Measurements from ENCODE around the gene STH.
"Not testable (repeated sequence)": the region's sequence is repeated elsewhere in the genome, so short reads cannot be mapped to it uniquely, and the experiment has no call there.

Gene STH, protein sequence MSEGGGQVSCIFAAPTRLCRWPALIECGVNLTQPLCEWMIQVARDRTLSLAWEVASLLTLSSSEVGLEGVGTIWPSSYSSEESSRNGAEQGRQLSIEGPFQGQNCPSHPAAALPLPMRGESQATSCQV

DNA sequence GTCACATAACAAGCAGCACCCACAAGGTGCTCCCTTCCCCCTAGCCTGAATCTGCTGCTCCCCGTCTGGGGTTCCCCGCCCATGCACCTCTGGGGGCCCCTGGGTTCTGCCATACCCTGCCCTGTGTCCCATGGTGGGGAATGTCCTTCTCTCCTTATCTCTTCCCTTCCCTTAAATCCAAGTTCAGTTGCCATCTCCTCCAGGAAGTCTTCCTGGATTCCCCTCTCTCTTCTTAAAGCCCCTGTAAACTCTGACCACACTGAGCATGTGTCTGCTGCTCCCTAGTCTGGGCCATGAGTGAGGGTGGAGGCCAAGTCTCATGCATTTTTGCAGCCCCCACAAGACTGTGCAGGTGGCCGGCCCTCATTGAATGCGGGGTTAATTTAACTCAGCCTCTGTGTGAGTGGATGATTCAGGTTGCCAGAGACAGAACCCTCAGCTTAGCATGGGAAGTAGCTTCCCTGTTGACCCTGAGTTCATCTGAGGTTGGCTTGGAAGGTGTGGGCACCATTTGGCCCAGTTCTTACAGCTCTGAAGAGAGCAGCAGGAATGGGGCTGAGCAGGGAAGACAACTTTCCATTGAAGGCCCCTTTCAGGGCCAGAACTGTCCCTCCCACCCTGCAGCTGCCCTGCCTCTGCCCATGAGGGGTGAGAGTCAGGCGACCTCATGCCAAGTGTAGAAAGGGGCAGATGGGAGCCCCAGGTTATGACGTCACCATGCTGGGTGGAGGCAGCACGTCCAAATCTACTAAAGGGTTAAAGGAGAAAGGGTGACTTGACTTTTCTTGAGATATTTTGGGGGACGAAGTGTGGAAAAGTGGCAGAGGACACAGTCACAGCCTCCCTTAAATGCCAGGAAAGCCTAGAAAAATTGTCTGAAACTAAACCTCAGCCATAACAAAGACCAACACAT, at the start of gene STH:
TSS of gene STH (plus strand) at position 264 of the 913 bp plus-strand sequence. CDS start at position 294, 30 bp downstream.
- DNase-seq = no peak

DNA sequence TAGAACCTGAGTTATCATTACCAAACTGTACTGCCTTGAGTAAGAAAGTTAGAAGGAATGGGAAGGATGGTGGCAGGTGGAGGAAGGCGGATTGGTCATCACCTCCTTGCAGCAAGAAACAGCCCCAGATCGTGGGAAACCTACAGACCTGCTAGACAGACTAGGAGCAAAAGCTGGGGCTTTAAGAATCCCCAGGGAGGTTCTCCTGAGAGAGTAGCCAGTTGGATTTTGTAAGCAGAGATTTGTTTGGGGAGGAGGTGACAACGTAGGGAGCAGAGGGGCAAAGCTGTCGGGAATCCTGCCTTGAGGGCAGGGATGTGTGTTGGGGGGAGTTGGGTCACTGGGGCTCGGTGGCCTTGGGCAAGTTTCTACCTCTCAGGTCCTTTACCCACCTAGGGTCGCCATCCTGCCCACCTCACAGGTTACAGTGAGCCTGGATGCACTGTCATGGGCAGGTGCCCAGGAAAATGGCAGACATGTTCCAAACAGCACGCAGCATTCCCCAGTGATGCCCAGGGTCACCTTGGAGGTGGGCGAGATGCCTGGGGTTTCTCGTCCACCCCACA, 49.2 kb upstream of the STH start:
- DNase-seq = no peak

DNA sequence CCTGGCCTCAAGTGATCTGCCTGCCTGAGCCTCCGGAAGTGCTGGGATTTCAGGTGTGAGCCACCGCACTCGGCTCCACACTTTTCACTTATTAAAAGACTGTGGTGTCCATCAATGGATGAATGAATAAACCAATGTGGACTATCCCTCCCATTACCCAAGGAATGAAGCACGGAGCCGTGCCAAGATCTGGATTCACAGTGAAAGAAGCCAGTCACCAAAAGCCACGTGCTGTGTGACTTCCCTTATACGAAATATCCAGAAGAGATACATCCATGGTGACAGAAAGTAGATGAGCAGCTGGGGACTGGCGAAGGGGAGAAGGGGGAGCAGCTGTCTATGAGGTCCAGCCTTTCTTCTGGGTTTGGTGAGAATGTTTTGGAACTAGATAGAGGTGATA, 48.2 kb upstream of the STH start:
- no peak for DNase-seq

DNA sequence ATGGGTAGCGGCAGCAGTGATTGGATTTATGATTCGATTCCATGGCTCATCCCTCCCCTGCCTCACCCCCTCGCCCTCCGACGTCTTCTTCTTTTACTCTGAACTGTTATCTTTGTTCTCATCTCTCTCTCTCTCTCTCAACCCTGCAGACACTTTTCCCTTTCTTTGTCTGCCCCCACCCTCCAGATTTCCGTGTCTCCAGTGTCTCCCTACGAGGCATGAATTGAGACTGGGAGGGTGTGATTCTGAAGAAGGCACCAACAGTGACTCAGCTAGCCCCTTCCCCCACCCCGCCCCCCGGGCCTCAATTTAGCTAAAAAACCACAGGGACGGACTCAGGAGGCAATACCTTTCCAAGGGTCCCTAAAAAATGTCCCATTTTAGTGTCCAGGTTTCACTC, 47.6 kb upstream of the STH start:
- DNase-seq = no peak

DNA sequence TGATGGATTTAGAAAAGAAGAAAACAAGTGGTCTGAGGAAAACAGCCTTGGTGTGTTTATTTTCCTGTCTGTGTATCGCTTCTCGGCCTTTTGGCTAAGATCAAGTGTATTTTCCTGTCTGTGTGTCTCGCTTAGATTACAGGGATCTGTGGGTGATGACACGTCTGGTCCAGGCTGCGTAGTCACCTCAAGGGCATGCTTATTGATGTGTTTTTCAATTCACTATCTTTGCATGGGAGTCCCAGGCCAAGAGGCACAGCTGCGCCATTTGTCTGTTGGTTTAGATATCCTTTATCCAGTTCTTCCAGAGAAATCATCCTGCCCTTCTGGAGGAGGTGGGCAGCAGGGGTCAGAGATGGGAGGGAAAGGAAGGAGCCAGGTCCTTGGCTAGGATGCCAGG, 47.1 kb upstream of the STH start:
- no peak for DNase-seq

DNA sequence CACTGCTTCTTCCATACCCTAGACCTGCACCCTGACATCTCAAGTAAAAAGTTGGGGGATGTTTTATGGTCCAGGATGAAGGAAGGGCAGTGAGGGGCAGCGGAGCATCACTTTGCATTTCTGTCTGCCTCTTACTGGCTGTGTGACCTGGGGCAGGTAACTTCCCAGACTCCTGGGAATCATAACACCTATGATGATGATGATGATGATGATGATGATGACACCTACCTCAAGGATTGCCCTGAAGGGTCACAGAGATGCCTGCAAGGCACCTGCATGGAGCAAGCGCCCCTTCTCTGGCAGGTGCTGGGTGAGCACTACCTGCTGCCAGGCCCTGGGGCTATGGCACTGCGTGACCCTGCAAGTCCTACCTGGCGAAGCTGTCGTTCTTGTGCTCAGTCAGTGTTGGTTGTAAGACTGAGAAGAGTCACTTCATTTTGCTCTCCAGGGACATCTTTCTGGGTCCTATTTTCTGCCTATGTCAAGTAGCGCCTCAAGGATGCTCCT, 46.2 kb upstream of the STH start:
- DNase-seq = no peak

DNA sequence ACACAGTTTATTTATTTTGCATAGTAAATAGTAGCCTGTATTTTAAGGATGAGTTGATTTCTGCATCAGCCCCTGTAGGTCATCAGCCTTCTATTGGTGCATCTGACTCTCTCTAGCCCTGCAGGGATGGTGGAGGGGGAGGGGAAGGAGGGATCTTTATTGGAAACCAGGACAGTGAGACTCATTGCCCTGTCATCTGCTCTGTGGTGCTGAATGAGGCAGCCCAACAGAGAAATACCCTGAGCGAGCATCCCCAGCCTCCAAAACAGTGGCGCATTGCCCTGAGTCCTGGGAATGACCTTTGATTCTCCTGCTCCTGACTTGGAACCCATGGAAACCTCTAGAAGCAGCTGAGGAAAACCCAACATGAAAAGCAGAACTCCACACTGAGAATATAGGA, 45.5 kb upstream of the STH start:
- no peak for DNase-seq

DNA sequence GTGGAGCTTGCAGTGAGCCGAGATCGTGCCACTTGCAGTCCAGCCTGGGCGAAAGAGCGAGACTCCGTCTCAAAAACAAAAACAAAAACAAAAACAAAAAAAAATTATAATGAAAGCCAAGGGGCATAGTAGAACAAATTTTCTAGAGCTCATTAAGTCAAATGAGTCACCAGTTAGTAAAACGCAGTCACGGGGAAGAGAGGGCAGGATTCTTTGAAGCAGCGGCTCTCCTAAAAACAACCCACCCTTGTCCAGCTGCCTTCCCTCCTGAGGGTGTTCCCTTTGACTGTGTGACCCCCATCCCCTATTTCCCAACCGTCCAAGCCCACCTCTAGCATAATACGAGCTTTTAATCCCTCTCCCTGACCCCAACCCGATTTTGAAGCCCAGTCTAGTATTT, 44.1 kb upstream of the STH start:
- no peak for DNase-seq

DNA sequence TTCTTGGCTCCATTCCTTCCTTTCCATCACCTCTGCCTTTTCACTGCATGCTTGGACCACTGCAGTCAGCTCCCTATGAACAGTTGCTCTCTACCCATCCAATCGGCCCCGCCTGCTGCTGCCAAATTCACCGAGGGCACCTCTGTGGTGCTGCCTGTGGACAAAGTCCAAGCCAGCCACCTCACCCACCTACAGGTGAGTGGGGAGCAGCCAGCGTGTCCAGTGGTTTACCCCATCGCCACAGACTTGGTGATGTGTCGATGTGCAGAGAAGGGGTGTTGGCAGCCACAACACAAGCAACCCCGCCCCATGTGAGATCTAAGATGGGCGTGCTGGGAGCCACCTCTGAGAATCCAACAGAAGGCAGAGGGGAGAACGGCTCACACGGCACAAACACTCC, 43.7 kb upstream of the STH start:
- no peak for DNase-seq

DNA sequence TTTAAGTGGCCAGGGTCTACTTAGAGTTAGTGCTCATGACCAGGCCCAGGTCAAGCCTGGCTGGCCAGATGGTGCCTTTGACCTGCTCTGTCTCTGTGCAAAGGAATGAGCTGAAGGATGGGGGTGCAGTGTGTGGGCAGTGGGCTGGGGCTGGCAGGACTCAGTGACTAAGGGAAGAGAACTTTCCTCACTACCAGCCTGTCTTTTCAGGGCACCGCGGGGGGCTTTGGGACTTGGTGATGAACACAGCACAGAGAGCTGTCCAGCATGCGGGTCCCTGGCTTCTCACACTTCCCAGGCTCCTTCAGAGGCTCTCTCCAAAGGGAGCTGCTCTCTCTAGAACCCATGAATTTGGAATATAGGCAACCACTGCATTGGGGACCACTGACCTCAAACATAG, 43.0 kb upstream of the STH start:
- DNase-seq = no peak

DNA sequence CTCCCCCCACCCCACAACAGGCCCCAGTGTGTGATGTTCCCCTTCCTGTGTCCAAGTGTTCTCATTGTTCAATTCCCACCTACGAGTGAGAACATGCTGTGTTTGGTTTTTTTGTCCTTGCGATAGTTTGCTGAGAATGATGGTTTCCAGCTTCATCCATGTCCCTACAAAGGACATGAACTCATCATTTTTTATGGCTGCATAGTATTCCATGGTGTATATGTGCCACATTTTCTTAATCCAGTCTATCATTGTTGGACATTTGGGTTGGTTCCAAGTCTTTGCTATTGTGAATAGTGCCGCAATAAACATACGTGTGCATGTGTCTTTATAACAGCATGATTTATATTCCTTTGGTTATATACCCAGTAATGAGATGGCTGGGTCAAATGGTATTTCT, 42.3 kb upstream of the STH start:
- not testable (repeated sequence) for DNase-seq

DNA sequence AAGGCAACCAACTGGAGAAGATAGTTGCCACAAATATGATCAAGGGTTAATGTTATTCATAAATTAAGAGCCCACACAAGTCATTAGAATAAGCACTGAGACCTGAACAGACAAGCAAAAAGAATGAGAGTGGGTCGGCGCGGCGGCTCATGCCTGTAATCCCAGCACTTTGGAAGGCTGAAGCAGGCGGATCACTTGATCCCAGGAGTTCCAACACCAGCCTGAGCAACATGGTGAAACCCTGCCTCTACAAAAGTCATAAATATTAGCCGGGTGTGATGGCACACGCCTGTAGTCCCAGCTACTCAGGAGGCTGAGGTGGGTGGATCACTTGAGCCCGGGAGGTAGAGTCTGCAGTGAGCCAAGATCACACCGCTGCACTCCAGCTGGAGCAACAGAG, 40.7 kb upstream of the STH start:
- DNase-seq = no peak

DNA sequence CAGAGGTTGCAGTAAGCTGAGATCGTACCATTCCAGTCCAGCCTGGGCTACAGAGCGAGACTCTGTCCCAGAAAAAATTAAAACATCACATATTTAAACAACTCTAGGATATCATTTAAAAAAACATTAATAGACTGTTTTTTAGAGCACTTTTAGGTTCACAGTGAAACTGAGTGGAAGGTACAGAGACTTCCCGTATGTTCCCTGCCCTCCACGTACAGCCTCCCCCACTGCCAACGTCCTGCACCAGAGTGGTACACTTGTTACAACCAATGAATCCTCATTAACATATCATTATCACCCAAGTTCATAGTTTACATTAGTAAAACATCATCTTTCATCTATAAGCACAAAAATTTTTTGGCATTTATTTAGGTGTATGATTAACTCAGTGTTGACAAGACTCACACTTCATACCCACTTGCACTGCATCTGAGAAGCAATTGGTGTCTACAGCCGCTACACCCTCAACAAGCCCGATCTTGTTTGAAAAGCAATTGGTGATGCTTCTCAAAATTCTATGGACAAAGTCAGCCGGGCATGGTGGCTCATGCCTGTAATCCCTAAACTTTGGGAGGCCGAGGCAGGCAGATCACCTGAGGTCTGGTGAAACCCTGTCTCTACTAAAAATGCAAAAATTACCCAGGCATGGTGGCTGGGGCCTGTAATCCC, 39.9 kb upstream of the STH start:
- DNase-seq = no peak

DNA sequence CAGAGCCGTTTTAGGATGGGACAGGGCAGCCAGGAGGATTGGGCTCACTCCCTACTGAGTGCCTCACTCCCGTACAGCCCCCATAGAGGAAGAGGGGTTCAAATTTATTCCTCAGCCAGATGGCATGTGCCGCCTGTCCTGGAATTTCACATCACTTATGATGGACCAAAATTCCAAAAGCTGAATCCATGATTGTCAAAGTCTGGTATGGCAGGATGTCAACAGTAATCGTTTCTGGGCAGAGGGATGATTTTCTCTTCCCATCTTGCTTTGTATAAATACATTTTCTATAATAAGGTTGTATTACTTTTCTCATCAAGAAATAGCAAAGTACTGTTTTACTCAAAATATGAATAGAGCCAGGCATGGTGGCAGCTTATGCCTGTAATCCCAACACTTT, 38.7 kb upstream of the STH start:
- no peak for DNase-seq

DNA sequence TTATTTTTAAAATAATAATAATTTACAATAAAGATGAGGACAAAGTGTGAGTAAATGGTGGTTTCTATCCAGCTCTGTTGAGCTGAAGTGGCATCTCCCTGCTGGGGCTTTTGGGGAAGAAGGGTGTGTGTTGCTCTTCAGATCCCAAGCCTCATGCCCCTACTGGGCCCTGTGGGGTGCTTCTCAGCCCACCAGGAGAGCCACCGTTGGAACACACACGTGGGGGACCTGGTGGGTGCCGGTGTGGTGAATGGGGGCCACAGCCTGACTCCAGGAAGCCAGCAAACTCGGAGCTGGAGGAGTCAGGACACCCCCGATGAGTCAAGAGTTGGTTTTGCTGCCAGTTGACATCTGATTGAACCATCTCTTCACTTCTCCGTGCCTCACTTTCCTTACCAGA, 37.8 kb upstream of the STH start:
- DNase-seq = no peak

DNA sequence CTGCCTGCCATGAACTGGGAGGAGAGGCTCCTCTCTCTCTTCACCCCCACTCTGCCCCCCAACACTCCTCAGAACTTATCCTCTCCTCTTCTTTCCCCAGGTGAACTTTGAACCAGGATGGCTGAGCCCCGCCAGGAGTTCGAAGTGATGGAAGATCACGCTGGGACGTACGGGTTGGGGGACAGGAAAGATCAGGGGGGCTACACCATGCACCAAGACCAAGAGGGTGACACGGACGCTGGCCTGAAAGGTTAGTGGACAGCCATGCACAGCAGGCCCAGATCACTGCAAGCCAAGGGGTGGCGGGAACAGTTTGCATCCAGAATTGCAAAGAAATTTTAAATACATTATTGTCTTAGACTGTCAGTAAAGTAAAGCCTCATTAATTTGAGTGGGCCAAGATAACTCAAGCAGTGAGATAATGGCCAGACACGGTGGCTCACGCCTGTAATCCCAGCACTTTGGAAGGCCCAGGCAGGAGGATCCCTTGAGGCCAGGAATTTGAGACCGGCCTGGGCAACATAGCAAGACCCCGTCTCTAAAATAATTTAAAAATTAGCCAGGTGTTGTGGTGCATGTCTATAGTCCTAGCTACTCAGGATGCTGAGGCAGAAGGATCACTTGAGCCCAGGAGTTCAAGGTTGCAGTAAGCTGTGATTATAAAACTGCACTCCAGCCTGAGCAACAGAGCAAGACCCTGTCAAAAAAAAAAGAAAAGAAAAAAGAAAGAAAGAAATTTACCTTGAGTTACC, 36.7 kb upstream of the STH start:
- no peak for DNase-seq

DNA sequence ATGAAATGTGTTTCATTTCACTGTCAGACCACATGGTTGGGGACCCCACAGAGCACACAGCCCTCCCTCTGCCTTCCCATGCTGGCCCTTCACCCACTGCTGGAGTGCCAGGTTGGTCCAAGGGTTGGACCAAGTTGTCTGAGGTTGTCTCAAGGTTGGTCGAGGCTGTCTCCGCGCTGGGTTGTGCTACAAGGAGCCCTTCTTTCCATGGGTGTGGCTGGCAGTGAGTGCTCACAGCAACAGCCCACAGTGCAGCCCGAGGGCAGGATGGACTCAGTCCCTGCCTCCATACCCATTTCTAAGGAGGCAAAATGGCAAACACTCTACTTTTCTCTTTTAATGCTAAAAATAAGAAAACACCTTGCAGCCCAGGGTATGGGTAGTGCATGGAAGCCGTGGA, 35.8 kb upstream of the STH start:
- no peak for DNase-seq

DNA sequence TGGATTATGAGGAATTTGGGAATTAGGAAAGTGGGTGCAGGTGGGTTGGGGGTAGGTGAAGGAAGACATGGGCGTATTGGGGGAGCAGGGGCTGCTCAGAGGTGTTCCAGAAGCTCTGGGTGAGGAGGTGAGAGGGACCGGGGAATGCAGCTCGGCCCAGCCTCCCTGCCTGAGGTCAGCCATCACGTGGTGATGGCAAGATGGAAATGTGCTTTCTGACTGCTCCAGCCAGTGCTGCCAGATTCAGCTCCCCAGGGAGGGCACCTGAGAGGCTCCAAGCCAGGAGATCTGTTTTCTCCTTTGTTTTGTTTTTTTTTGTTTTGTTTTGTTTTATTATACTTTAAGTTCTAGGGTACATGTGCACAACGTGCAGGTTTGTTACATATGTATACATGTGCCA, 35.2 kb upstream of the STH start:
- DNase-seq = no peak

DNA sequence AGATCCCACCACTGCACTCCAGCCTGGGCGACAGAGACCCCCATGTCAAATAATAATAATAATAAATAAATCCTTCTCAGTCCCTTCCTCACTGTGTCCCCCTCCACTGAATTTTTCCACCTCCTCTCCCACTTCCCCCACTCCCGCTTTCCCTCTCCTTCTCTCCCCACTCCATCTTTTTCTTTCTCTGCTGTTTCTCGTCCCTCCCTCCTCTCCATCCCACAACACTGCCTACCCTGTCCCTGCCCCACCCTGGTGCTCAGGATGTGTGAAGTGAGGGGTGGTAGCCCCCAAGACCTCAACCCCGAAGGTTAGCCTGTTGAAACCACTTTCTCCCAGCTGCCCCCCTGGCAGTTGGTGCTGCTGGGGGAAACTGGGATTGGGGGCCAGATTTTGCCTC, 34.4 kb upstream of the STH start:
- no peak for DNase-seq

DNA sequence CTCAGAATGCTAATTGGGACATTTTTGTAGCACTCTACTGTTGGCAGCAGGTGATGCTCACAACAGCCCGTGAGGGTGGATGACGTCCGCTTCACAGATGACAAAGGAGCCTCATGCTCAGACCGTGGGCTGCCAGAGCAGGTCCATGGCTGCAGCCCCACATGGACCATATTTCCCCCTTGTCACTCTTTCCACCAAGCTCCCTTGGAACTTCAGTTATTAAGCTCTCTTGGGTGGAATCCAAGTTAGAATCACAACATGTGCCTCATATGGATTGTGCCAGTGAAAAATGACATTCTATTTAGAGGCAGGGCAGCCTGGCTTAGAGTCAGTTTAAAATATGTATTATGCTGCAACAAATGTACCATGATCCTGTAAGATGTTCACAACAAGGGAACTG, 33.2 kb upstream of the STH start:
- DNase-seq = no peak

DNA sequence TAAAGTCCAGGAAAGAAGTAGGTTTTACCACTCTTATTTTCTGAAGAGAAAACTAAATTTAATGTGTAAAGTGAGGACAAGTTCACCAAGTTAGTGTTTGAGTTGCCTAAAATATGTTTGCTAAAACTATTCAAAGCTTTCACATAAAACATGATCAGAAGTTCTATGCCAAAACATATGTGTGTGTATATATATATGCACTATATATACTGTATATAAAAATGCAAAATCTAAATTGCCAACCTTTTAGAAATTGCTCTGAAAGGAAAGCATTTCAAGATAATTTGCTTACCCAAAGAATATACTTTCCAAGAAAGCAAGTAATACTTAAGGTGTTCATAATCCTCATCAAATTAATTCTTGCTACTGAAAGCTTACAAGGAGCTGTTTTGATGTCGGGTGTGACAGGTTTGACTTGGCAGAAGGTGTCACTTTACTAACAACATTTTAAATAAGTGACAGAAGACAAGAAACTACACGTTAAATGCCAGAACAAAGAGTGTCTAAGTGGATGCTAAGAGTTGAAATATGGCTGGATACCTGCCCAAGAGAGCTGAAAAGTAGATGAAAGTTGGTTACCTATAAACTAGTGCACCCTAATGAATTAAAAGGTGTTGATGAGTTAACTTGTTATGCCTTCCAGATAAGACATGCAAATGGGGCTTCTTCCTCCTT, 32.3 kb upstream of the STH start:
- DNase-seq = no peak

DNA sequence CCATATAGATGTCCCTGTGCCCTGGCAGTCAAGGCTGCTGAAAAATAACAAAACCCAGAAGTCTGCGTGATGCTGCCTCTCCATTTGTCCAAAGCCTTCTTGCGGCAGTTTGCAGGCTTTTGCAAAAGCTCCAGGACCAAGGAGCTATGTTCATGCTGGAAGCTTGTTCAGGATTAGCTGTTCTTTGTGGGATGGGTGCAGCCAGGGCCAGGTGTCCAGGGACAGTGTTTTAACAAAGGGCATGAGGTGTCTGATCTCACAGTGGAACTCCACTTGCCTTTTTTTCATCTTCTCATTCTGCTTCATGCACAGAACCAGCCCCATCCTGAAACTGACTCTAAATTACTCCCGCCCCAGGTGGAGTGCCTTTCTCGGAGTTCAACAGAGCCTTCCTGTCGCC, 31.7 kb upstream of the STH start:
- DNase-seq = no peak
